Measurements from ENCODE around the gene MPRIP. TPM values are rescaled to one million over a fixed set of nuclear protein-coding genes. Genes with fewer than 3 reads are reported as not detected.

Gene MPRIP
- total and polyA plus RNA-seq, 2 of the 13 experiments (the other 11 are each of a cell fraction or from before 2014, with no cell fraction given), result 50.2 to 52.4 TPM

DNA sequence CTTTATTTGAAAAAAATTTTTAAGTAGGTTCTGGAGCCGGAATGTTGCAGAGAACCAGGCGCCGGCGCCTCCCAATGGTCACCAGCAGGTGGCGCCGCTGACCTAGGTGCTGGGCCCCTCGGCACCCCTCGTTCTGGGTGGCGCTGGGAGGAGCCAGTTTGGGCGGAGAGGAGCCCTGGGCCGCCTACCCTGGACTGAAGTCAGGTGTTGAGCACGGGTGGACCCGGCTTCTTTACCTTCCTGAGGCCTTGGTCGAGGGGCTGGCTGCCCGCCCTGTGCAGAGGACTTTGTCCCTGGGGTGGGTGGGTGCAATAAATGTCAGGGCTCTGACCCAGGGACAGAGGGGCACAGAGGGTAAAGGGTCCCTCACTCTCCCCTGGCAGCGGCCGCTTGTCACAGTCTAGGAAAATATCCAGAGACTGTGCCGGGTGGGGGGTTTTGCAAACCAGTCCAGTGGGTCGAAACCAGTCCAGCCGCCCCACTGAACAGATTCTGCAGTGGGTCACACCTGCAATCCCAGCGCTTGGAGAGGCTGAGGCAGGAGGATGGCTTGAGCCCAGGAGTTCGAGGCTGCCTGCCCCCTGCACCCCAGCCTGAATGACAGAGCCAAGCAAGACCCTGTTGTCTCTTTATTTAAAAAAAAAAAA lies 40.3 kb upstream of the MPRIP start:
- no peaks in the 10 kb centered on the region for H4K20me1 ChIP-seq (ENCODE audit: insufficient read depth, low read length)
- FAIRE-seq (no peak), ATAC-seq (peak; percentile 88), DNase-seq (ENCODE audit: low spot score) (peak; percentile 48)
- CTCF ChIA-PET (ENCODE audit: low intra/inter-chr PET ratio, low total read pairs), result interaction anchor here (0.7 to 1.5 kb wide), 4 partner anchors 31 to 312 kb away, joined by 3 to 27 read pairs (median 4); no protein-coding TSS in a partner anchor
- peak overlapping the region; percentile 69 for H3K4me2 ChIP-seq (ENCODE audit: low read depth, low read length)
- H3K27ac ChIP-seq (ENCODE audit: extremely low read length, insufficient read depth, low read length), result no peak overlapping the region
- in situ Hi-C loops (cut with HindIII; ENCODE audit: extremely low pct_ligation_motif_present, low pct_unique_long_range_greater_than_20kb) (loop anchor here (5.0 to 10.0 kb wide), 2 partner anchors 140 to 313 kb away; no protein-coding TSS in a partner anchor), intact Hi-C loops (cut with micrococcal nuclease; ENCODE audit: unreplicated experiment) (loop anchor here (2.0 to 5.0 kb wide), 3 partner anchors 40 to 310 kb away; partner anchors contain the start of gene MPRIP)
- 10% methylated on average over 11 of the region's 22 CpGs for WGBS (ENCODE audit: low lambda C conversion rate)
- H3K9me3 ChIP-seq (ENCODE audit: low read length), result no peaks in the 10 kb centered on the region
- POLR2A ChIA-PET, result no interaction called here
- H3K4me3 ChIP-seq (replicated peaks in 1 of 3; ENCODE audit: insufficient read depth in 1 of 3, low read depth in 2 of 3, low read length in 3 of 3), result peak overlapping the region in 1 of 3 experiments; percentile 55; a peak in 1 of 6 replicates
- peak overlapping the region; percentile 30; the same call in 1 of the 2 replicates for H3K9ac ChIP-seq (ENCODE audit: insufficient read depth, low read depth, low read length)
- no TSS peak for BruUV-seq (replicated peaks)
- peaks cover 0 to 22% of the 10 kb centered on the region in 2 experiments; a peak in 4 of 5 replicates for H3K27me3 ChIP-seq (ENCODE audit: control insufficient read depth in 1 of 2, insufficient read depth in 2 of 2, low read length in 2 of 2)
- H3K36me3 ChIP-seq (replicated peaks in 1 of 2; ENCODE audit: control insufficient read depth in 1 of 2, insufficient read depth in 2 of 2, low read length in 2 of 2), result no peaks in the 10 kb centered on the region
- H3K79me2 ChIP-seq (ENCODE audit: insufficient read depth, low read length), result no peaks in the 10 kb centered on the region
- H2AFZ ChIP-seq (ENCODE audit: low read length), result no peak overlapping the region
- peaks cover 19% of the 10 kb centered on the region for H3K4me1 ChIP-seq (ENCODE audit: insufficient read depth, low read length)
- TF ChIP-seq MIER3 (CRISPR knock-in tag; IDR thresholded peaks at IDR 0.05; ENCODE audit: borderline replicate concordance) (no peak), DMTF1 (CRISPR knock-in tag; IDR thresholded peaks at IDR 0.05) (no peak), MYC (CRISPR knock-in tag; IDR thresholded peaks at IDR 0.05; ENCODE audit: borderline replicate concordance) (0 out of 2 replicates have a peak, but pooled peaks have one; percentile 13), SAP130 (CRISPR knock-in tag; IDR thresholded peaks at IDR 0.05; ENCODE audit: low read depth) (0 out of 2 replicates have a peak, but pooled peaks have one; percentile 20), ZNF609 (CRISPR knock-in tag; IDR thresholded peaks at IDR 0.05; ENCODE audit: borderline replicate concordance) (no peak), ZNF350 (CRISPR knock-in tag; IDR thresholded peaks at IDR 0.05; ENCODE audit: borderline replicate concordance, low read depth) (peak; percentile 27; the same call in 1 of the 2 replicates), MED1 (CRISPR knock-in tag; IDR thresholded peaks at IDR 0.05) (no peak), ZFY (CRISPR knock-in tag; IDR thresholded peaks at IDR 0.05) (0 out of 2 replicates have a peak, but pooled peaks have one; percentile 3), CCDC6 (CRISPR knock-in tag; IDR thresholded peaks at IDR 0.05) (no peak), STAG1 (CRISPR knock-in tag; IDR thresholded peaks at IDR 0.05) (peak; percentile 96), SP4 (CRISPR knock-in tag; IDR thresholded peaks at IDR 0.05) (peak; percentile 59; the same call in 1 of the 2 replicates), SMC3 (IDR thresholded peaks at IDR 0.05; ENCODE audit: low read length) (peak; percentile 50; the same call in 1 of the 2 replicates), HNF4A (CRISPR knock-in tag; IDR thresholded peaks at IDR 0.05) (peak; percentile 53)
- TF ChIP-seq, protein P1, sequence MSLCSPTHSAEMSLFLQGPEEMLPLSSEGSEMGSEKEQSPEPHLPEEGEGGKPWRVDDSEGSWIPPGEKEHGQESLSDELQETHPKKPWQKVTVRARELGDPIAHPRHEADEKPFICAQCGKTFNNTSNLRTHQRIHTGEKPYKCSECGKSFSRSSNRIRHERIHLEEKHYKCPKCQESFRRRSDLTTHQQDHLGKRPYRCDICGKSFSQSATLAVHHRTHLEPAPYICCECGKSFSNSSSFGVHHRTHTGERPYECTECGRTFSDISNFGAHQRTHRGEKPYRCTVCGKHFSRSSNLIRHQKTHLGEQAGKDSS (CRISPR knock-in tag; IDR thresholded peaks at IDR 0.05; ENCODE audit: borderline replicate concordance, low read depth), result no peak
- TF ChIP-seq, protein P2, sequence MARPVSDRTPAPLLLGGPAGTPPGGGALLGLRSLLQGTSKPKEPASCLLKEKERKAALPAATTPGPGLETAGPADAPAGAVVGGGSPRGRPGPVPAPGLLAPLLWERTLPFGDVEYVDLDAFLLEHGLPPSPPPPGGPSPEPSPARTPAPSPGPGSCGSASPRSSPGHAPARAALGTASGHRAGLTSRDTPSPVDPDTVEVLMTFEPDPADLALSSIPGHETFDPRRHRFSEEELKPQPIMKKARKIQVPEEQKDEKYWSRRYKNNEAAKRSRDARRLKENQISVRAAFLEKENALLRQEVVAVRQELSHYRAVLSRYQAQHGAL (CRISPR knock-in tag; IDR thresholded peaks at IDR 0.05; ENCODE audit: not compliant biosample characterization), result no peak
